HCT116 (cell line): ENCODE data around the gene FOXJ1. TPM values are rescaled to one million over a fixed set of nuclear protein-coding genes. Genes with fewer than 3 reads are reported as not detected.

Experiments used
- ATAC-seq: fragments of 200-7000 bp; cut with Tn5 transposase; 2 replicates; pipeline ENCODE4 v1.9.1; 2020; ENCODE audit warnings: mild to moderate bottlenecking, moderate library complexity
- BruUV-seq: library from RNA; stranded (reverse); fragments of 400-500 nt; replicated peaks from 2 replicates; lab custom pipeline; 2021; lab: Mats Ljungman, UMichigan
- CTCF ChIA-PET: fragments of 300-600 bp; sonication (Branson Sonifier 250); formaldehyde crosslinking; loops from one replicate; lab custom pipeline; 2021; ENCODE audit warnings: antibody characterized with exemption; lab: Charles Lee
- POLR2A ChIA-PET: fragments of 300-600, 350-600 bp; sonication (Branson Sonifier 250); formaldehyde crosslinking; loops from one replicate; lab custom pipeline; 2021; ENCODE audit warnings: antibody characterized with exemption; lab: Charles Lee
- RAD21 ChIA-PET, 2 experiments: fragments of 300-600 bp; sonication (Branson Sonifier 250); formaldehyde crosslinking; loops; one replicate each; lab custom pipeline; 2023; ENCODE audit warnings: low total read pairs in 2 of 2; ENCODE audit not compliant: uncharacterized antibody in 2 of 2, unreplicated experiment in 2 of 2, low non-redundant PET in 1 of 2; lab: Charles Lee
- DNase-seq: peaks from one replicate; pipeline ENCODE4 v3.0.0-alpha.2; 2010; ENCODE audit warnings: low read depth, low spot score
- H2AFZ ChIP-seq: fragments of 200-600 bp; shearing (Covaris generic), sonication (generic); 2 replicates; pipeline ENCODE4 v1.6.1; 2017; ENCODE audit warnings: low read depth, mixed run types, mixed read lengths, antibody characterized with exemption, low read length; ENCODE audit not compliant: poor library complexity, severe bottlenecking
- H3K27ac ChIP-seq: 2 replicates; pipeline ENCODE4 v1.5.1; 2012; ENCODE audit warnings: low read depth, low read length
- H3K27me3 ChIP-seq: fragments of 200-600 bp; sonication (generic); 2 replicates; pipeline ENCODE4 v1.6.1; 2016; ENCODE audit warnings: mixed run types, low read length, mixed read lengths; ENCODE audit not compliant: insufficient read depth
- H3K36me3 ChIP-seq, 2 experiments: fragments of 200-500 bp in 1 of 2; fragments of 200-600 bp in 1 of 2; sonication (Bioruptor generic) in 1 of 2; sonication (generic) in 1 of 2; 2 replicates each; pipeline versions ENCODE4 v1.5.1 to v1.6.1; 2014 to 2016; ENCODE audit warnings: low read length in 2 of 2, inconsistent platforms in 1 of 2, mixed read lengths in 1 of 2, mixed run types in 1 of 2; ENCODE audit not compliant: insufficient read depth in 2 of 2, control insufficient read depth in 1 of 2
- H3K4me1 ChIP-seq, 2 experiments: fragments of 200-600 bp in 1 of 2; sonication (generic) in 1 of 2; 2 replicates each; pipeline versions ENCODE4 v1.5.1 to v1.6.1; 2012 to 2017; ENCODE audit warnings: low read length in 2 of 2, inconsistent platforms in 1 of 2, mild to moderate bottlenecking in 1 of 2, mixed read lengths in 1 of 2, mixed run types in 1 of 2, moderate library complexity in 1 of 2; ENCODE audit not compliant: insufficient read depth in 2 of 2, control insufficient read depth in 1 of 2
- H3K4me2 ChIP-seq: fragments of 200-600 bp; sonication (generic); 2 replicates; pipeline ENCODE4 v1.6.1; 2017; ENCODE audit warnings: mixed run types, low read length, mixed read lengths
- H3K4me3 ChIP-seq, 2 experiments: fragments of 200-600 bp in 1 of 2; sonication (generic) in 1 of 2; replicated peaks in 1 of 2; 2 replicates each; pipeline ENCODE4 v1.5.1; 2011 to 2016; ENCODE audit warnings: low read length in 2 of 2, control low read depth in 1 of 2, low read depth in 1 of 2, mild to moderate bottlenecking in 1 of 2, mixed read lengths in 1 of 2, mixed run types in 1 of 2
- H3K79me2 ChIP-seq: fragments of 200-600 bp; sonication (generic); 2 replicates; pipeline ENCODE4 v1.6.1; 2017; ENCODE audit warnings: mild to moderate bottlenecking, mixed run types, low read length, moderate library complexity, mixed read lengths; ENCODE audit not compliant: insufficient read depth
- H3K9ac ChIP-seq: fragments of 200-600 bp; sonication (generic); 2 replicates; pipeline ENCODE4 v1.6.1; 2016; ENCODE audit warnings: low read length, mixed read lengths
- H3K9me2 ChIP-seq: fragments of 200-600 bp; sonication (generic), shearing (Covaris generic); 2 replicates; pipeline ENCODE4 v1.6.1; 2017; ENCODE audit warnings: mixed run types, mild to moderate bottlenecking, moderate library complexity; ENCODE audit not compliant: insufficient read depth
- H3K9me3 ChIP-seq, 2 experiments: fragments of 200-500 bp in 1 of 2; fragments of 200-600 bp in 1 of 2; sonication (Bioruptor generic) in 1 of 2; sonication (generic) in 1 of 2; 2 replicates each; pipeline ENCODE4 v1.6.1; 2014 to 2017; ENCODE audit warnings: low read length in 2 of 2, mixed read lengths in 2 of 2, inconsistent platforms in 1 of 2, low read depth in 1 of 2, mild to moderate bottlenecking in 1 of 2, mixed run types in 1 of 2, moderate library complexity in 1 of 2; ENCODE audit not compliant: control insufficient read depth in 1 of 2, insufficient read depth in 1 of 2
- H4K20me1 ChIP-seq: fragments of 200-600 bp; sonication (generic), shearing (Covaris generic); 2 replicates; pipeline ENCODE4 v1.6.1; 2017; ENCODE audit warnings: mixed run types, mild to moderate bottlenecking, moderate library complexity; ENCODE audit not compliant: insufficient read depth
- EZH2phosphoT487 ChIP-seq: fragments of 200-600 bp; IDR thresholded peaks from 2 replicates; pipeline ENCODE4 v1.6.1; 2018; ENCODE audit warnings: antibody characterized with exemption, borderline replicate concordance
- intact Hi-C: fragments of 100-400 bp; cut with micrococcal nuclease; formaldehyde crosslinking; loops from 2 replicates; pipeline ENCODE4 v1.10.0; 2022
- total RNA-seq: library from RNA; stranded (reverse); gene quantifications from one replicate; pipeline ENCODE4 v1.2.1, GENCODE V29; 2021; ENCODE audit not compliant: unreplicated experiment
- TF ChIP-seq, protein P1 (sequence below), 3 experiments: fragments of 200-600 bp in 1 of 3; sonication (generic) in 1 of 3; IDR thresholded peaks in 2 of 3; conservative IDR thresholded peaks in 1 of 3; 2 replicates each; pipeline ENCODE4 v1.5.1; 2012 to 2017; ENCODE audit warnings: low read depth in 2 of 3, low read length in 2 of 3, antibody characterized with exemption in 1 of 3, borderline replicate concordance in 1 of 3, control low read depth in 1 of 3, mild to moderate bottlenecking in 1 of 3, mixed read lengths in 1 of 3, mixed run types in 1 of 3, moderate library complexity in 1 of 3; ENCODE audit not compliant: insufficient read depth in 1 of 3

The FOXJ1 gene
- total RNA-seq, 1 experiment from 2014 or later = 0.61 TPM

GRCh38 chr17:76124582-76125390, 16.3 kb downstream of the FOXJ1 start:
- DNase-seq (no peak), ATAC-seq (peak; percentile 49)
- intact Hi-C loops = no loop called here
- H2AFZ ChIP-seq = no peak overlapping the region
- H3K27ac ChIP-seq = no peak overlapping the region
- no peaks in the 10 kb centered on the region for H3K9me2 ChIP-seq
- no peaks in the 10 kb centered on the region for H4K20me1 ChIP-seq
- no peaks in the 10 kb centered on the region for H3K9me3 ChIP-seq
- H3K79me2 ChIP-seq = no peaks in the 10 kb centered on the region
- peaks cover 3 to 15% of the 10 kb centered on the region in 2 experiments; a peak in 3 of 4 replicates for H3K4me1 ChIP-seq
- no TSS peak for BruUV-seq
- CTCF ChIA-PET = interaction anchor here (0.6 to 10.0 kb wide), 10 partner anchors 8 to 155 kb away, joined by 3 to 132 read pairs (median 4); partner anchors contain the start of genes CDK3 and FOXJ1
- RAD21 ChIA-PET = interaction anchor here (0.9 to 2.0 kb wide), 4 partner anchors 54 to 155 kb away, joined by 3 to 8 read pairs (median 3); no protein-coding TSS in a partner anchor
- no peak overlapping the region for H3K9ac ChIP-seq
- no peaks in the 10 kb centered on the region for H3K36me3 ChIP-seq
- H3K4me3 ChIP-seq = no peak overlapping the region
- no peak for TF ChIP-seq EZH2phosphoT487
- TF ChIP-seq, protein P1, sequence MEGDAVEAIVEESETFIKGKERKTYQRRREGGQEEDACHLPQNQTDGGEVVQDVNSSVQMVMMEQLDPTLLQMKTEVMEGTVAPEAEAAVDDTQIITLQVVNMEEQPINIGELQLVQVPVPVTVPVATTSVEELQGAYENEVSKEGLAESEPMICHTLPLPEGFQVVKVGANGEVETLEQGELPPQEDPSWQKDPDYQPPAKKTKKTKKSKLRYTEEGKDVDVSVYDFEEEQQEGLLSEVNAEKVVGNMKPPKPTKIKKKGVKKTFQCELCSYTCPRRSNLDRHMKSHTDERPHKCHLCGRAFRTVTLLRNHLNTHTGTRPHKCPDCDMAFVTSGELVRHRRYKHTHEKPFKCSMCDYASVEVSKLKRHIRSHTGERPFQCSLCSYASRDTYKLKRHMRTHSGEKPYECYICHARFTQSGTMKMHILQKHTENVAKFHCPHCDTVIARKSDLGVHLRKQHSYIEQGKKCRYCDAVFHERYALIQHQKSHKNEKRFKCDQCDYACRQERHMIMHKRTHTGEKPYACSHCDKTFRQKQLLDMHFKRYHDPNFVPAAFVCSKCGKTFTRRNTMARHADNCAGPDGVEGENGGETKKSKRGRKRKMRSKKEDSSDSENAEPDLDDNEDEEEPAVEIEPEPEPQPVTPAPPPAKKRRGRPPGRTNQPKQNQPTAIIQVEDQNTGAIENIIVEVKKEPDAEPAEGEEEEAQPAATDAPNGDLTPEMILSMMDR (IDR thresholded peaks at IDR 0.05 in 2 of 3, conservative IDR thresholded peaks at IDR 0.05 in 1 of 3; ENCODE audit: borderline replicate concordance in 1 of 3, insufficient read depth in 1 of 3, low read depth in 2 of 3, low read length in 2 of 3) = peak in 2 of 3 experiments; percentile 50 to 62; a peak in 4 of 6 replicates
- POLR2A ChIA-PET = interaction anchor here (1.1 kb wide), 1 partner anchor 8 kb away, joined by 3 read pairs; no protein-coding TSS in a partner anchor
- no peak overlapping the region for H3K4me2 ChIP-seq
- no peaks in the 10 kb centered on the region for H3K27me3 ChIP-seq
